GM23338 (cell line): ENCODE results near the gene FSD1. TPM values are rescaled to one million over a fixed set of nuclear protein-coding genes. Genes with fewer than 3 reads are reported as not detected.

Source experiments
- CREB1 ChIP-seq: fragments of 250-450 bp; sonication (Bioruptor Pico); IDR thresholded peaks from 2 replicates; pipeline ENCODE4 v1.5.0; 2020; ENCODE audit warnings: low read depth, mild to moderate bottlenecking, moderate library complexity
- EZH2 ChIP-seq: fragments of 200-600 bp; sonication (generic); IDR thresholded peaks from one replicate; pipeline ENCODE4 v1.8.0; 2017; ENCODE audit warnings: antibody characterized with exemption, mild to moderate bottlenecking, low read depth; ENCODE audit not compliant: unreplicated experiment
- EZH2phosphoT487 ChIP-seq: fragments of 200-600 bp; sonication (generic); IDR thresholded peaks from one replicate; pipeline ENCODE4 v1.8.1; 2018; ENCODE audit warnings: antibody characterized with exemption; ENCODE audit not compliant: unreplicated experiment
- JUNB ChIP-seq: IDR thresholded peaks from one replicate; pipeline ENCODE4 v1.6.1; 2016; ENCODE audit warnings: antibody characterized with exemption; ENCODE audit not compliant: unreplicated experiment
- NANOG ChIP-seq: IDR thresholded peaks from 2 replicates; pipeline ENCODE4 v1.6.1; 2016; ENCODE audit warnings: antibody characterized with exemption, borderline replicate concordance
- POLR2AphosphoS5 ChIP-seq: IDR thresholded peaks from 2 replicates; pipeline ENCODE4 v1.6.1; 2016; ENCODE audit warnings: antibody characterized with exemption, low read depth
- STAT1 ChIP-seq: IDR thresholded peaks from one replicate; pipeline ENCODE4 v1.6.1; 2016; ENCODE audit warnings: antibody characterized with exemption; ENCODE audit not compliant: unreplicated experiment
- ZNF331 ChIP-seq: fragments of 250-450 bp; sonication (Bioruptor Pico); IDR thresholded peaks from 2 replicates; pipeline ENCODE4 v1.5.0; 2020; ENCODE audit warnings: low read depth, mild to moderate bottlenecking, moderate library complexity
- polyA plus RNA-seq: library from polyadenylated mRNA; unstranded; fragments of >200 nt; fragmentation: Nextera tagmentation; extraction: Ambion mirVana; gene quantifications from 2 replicates; pipeline ENCODE4 v1.2.1, GENCODE V29; 2016
- total RNA-seq: library from RNA; depleted of rRNA; stranded (reverse); fragments of >200 nt; shearing (Covaris generic); gene quantifications from 2 replicates; pipeline ENCODE4 v1.2.3, GENCODE V29; 2014
- TF ChIP-seq, protein P1 (sequence below): fragments of 250-450 bp; sonication (Bioruptor Pico); IDR thresholded peaks from 2 replicates; pipeline ENCODE4 v1.5.0; 2020; ENCODE audit warnings: mild to moderate bottlenecking, moderate library complexity
- TF ChIP-seq, protein P2 (sequence below), 2 experiments: fragments of 200-600 bp in 1 of 2; sonication (generic) in 1 of 2; conservative IDR thresholded peaks; 2 replicates each; pipeline versions ENCODE4 v1.5.1 to v1.6.1; 2016 to 2017; ENCODE audit warnings: antibody characterized with exemption in 2 of 2, low read depth in 2 of 2, mild to moderate bottlenecking in 2 of 2, moderate library complexity in 1 of 2
- TF ChIP-seq, protein P3 (sequence below): IDR thresholded peaks from 2 replicates; pipeline ENCODE4 v1.6.1; 2016; ENCODE audit warnings: antibody characterized with exemption

Gene FSD1
- total and polyA plus RNA-seq, 2 experiments from 2014 or later, result 50.7 to 82.9 TPM

DNA sequence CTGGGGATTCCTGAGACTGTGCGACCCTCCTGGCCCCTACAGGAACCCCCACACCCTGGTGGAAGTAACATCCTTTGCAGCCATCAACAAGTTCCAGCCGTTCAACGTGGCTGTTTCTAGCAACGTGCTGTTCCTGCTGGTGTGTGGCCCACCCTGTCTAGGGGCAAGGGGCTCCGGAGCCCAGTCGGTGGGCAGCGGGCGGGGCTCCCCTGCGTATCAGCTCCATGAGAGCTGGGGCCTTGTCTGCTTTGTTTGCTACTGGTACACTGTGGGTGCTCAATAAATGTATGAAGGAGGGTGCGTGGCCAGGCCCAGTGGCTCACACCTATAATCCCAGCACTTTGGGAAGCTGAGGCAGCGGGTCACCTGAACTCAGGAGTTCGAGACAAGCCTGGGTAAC lies 49.9 kb downstream of the FSD1 start (continued):
- TF ChIP-seq, protein P1, sequence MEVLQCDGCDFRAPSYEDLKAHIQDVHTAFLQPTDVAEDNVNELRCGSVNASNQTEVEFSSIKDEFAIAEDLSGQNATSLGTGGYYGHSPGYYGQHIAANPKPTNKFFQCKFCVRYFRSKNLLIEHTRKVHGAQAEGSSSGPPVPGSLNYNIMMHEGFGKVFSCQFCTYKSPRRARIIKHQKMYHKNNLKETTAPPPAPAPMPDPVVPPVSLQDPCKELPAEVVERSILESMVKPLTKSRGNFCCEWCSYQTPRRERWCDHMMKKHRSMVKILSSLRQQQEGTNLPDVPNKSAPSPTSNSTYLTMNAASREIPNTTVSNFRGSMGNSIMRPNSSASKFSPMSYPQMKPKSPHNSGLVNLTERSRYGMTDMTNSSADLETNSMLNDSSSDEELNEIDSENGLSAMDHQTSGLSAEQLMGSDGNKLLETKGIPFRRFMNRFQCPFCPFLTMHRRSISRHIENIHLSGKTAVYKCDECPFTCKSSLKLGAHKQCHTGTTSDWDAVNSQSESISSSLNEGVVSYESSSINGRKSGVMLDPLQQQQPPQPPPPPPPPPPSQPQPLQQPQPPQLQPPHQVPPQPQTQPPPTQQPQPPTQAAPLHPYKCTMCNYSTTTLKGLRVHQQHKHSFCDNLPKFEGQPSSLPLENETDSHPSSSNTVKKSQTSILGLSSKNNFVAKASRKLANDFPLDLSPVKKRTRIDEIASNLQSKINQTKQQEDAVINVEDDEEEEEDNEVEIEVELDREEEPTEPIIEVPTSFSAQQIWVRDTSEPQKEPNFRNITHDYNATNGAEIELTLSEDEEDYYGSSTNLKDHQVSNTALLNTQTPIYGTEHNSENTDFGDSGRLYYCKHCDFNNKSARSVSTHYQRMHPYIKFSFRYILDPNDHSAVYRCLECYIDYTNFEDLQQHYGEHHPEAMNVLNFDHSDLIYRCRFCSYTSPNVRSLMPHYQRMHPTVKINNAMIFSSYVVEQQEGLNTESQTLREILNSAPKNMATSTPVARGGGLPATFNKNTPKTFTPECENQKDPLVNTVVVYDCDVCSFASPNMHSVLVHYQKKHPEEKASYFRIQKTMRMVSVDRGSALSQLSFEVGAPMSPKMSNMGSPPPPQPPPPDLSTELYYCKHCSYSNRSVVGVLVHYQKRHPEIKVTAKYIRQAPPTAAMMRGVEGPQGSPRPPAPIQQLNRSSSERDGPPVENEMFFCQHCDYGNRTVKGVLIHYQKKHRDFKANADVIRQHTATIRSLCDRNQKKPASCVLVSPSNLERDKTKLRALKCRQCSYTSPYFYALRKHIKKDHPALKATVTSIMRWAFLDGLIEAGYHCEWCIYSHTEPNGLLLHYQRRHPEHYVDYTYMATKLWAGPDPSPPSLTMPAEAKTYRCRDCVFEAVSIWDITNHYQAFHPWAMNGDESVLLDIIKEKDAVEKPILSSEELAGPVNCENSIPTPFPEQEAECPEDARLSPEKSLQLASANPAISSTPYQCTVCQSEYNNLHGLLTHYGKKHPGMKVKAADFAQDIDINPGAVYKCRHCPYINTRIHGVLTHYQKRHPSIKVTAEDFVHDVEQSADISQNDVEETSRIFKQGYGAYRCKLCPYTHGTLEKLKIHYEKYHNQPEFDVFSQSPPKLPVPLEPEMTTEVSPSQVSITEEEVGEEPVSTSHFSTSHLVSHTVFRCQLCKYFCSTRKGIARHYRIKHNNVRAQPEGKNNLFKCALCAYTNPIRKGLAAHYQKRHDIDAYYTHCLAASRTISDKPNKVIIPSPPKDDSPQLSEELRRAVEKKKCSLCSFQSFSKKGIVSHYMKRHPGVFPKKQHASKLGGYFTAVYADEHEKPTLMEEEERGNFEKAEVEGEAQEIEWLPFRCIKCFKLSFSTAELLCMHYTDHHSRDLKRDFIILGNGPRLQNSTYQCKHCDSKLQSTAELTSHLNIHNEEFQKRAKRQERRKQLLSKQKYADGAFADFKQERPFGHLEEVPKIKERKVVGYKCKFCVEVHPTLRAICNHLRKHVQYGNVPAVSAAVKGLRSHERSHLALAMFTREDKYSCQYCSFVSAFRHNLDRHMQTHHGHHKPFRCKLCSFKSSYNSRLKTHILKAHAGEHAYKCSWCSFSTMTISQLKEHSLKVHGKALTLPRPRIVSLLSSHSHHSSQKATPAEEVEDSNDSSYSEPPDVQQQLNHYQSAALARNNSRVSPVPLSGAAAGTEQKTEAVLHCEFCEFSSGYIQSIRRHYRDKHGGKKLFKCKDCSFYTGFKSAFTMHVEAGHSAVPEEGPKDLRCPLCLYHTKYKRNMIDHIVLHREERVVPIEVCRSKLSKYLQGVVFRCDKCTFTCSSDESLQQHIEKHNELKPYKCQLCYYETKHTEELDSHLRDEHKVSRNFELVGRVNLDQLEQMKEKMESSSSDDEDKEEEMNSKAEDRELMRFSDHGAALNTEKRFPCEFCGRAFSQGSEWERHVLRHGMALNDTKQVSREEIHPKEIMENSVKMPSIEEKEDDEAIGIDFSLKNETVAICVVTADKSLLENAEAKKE (CRISPR knock-in tag), result no peak
- TF ChIP-seq, protein P2, sequence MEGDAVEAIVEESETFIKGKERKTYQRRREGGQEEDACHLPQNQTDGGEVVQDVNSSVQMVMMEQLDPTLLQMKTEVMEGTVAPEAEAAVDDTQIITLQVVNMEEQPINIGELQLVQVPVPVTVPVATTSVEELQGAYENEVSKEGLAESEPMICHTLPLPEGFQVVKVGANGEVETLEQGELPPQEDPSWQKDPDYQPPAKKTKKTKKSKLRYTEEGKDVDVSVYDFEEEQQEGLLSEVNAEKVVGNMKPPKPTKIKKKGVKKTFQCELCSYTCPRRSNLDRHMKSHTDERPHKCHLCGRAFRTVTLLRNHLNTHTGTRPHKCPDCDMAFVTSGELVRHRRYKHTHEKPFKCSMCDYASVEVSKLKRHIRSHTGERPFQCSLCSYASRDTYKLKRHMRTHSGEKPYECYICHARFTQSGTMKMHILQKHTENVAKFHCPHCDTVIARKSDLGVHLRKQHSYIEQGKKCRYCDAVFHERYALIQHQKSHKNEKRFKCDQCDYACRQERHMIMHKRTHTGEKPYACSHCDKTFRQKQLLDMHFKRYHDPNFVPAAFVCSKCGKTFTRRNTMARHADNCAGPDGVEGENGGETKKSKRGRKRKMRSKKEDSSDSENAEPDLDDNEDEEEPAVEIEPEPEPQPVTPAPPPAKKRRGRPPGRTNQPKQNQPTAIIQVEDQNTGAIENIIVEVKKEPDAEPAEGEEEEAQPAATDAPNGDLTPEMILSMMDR (conservative IDR thresholded peaks at IDR 0.05; ENCODE audit: low read depth in 2 of 2), result no peak
- no peak for TF ChIP-seq CREB1
- TF ChIP-seq ZNF331, result no peak
- TF ChIP-seq POLR2AphosphoS5, result no peak
- TF ChIP-seq EZH2phosphoT487, result no peak
- TF ChIP-seq EZH2, result no peak
- TF ChIP-seq NANOG, result no peak
- TF ChIP-seq STAT1, result no peak
- TF ChIP-seq JUNB, result no peak
- TF ChIP-seq, protein P3, sequence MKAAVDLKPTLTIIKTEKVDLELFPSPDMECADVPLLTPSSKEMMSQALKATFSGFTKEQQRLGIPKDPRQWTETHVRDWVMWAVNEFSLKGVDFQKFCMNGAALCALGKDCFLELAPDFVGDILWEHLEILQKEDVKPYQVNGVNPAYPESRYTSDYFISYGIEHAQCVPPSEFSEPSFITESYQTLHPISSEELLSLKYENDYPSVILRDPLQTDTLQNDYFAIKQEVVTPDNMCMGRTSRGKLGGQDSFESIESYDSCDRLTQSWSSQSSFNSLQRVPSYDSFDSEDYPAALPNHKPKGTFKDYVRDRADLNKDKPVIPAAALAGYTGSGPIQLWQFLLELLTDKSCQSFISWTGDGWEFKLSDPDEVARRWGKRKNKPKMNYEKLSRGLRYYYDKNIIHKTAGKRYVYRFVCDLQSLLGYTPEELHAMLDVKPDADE, result no peak
